ENCODE measurements around the gene WLS.

DNA sequence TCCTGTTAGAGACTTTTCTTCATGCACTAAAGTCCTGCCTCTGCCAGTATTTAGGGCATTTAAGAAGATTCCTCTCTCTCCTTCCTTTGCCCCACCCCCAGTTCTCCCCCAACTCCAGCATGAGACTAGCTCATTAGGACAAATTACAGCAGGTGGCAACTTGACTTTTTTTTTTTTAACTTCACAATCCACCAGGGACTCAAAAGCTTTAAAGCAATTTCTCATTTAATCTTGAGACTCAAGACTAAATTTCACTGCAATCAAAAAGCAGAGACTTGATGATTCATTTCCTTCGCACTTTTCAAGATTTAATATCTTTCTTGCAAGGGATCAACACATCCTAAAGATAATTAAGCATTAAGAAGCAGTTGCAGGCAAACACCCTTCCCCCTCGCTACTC is 74.9 kb downstream of the WLS start:
- TF ChIP-seq EZH2 (IDR thresholded peaks at IDR 0.05; ENCODE audit: borderline replicate concordance, insufficient read depth, low read length, poor library complexity, severe bottlenecking), result no peak
- TF ChIP-seq, protein P1, sequence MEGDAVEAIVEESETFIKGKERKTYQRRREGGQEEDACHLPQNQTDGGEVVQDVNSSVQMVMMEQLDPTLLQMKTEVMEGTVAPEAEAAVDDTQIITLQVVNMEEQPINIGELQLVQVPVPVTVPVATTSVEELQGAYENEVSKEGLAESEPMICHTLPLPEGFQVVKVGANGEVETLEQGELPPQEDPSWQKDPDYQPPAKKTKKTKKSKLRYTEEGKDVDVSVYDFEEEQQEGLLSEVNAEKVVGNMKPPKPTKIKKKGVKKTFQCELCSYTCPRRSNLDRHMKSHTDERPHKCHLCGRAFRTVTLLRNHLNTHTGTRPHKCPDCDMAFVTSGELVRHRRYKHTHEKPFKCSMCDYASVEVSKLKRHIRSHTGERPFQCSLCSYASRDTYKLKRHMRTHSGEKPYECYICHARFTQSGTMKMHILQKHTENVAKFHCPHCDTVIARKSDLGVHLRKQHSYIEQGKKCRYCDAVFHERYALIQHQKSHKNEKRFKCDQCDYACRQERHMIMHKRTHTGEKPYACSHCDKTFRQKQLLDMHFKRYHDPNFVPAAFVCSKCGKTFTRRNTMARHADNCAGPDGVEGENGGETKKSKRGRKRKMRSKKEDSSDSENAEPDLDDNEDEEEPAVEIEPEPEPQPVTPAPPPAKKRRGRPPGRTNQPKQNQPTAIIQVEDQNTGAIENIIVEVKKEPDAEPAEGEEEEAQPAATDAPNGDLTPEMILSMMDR (IDR thresholded peaks at IDR 0.05; ENCODE audit: poor library complexity, severe bottlenecking), result no peak
- TF ChIP-seq SMC3 (conservative IDR thresholded peaks at IDR 0.05; ENCODE audit: poor library complexity), result no peak
- TF ChIP-seq RAD21 (conservative IDR thresholded peaks at IDR 0.05), result no peak
- TF ChIP-seq TAF1 (IDR thresholded peaks at IDR 0.05; ENCODE audit: low read depth), result no peak
- TF ChIP-seq EP300 (conservative IDR thresholded peaks at IDR 0.05; ENCODE audit: poor library complexity, severe bottlenecking), result no peak
- TF ChIP-seq, protein P2, sequence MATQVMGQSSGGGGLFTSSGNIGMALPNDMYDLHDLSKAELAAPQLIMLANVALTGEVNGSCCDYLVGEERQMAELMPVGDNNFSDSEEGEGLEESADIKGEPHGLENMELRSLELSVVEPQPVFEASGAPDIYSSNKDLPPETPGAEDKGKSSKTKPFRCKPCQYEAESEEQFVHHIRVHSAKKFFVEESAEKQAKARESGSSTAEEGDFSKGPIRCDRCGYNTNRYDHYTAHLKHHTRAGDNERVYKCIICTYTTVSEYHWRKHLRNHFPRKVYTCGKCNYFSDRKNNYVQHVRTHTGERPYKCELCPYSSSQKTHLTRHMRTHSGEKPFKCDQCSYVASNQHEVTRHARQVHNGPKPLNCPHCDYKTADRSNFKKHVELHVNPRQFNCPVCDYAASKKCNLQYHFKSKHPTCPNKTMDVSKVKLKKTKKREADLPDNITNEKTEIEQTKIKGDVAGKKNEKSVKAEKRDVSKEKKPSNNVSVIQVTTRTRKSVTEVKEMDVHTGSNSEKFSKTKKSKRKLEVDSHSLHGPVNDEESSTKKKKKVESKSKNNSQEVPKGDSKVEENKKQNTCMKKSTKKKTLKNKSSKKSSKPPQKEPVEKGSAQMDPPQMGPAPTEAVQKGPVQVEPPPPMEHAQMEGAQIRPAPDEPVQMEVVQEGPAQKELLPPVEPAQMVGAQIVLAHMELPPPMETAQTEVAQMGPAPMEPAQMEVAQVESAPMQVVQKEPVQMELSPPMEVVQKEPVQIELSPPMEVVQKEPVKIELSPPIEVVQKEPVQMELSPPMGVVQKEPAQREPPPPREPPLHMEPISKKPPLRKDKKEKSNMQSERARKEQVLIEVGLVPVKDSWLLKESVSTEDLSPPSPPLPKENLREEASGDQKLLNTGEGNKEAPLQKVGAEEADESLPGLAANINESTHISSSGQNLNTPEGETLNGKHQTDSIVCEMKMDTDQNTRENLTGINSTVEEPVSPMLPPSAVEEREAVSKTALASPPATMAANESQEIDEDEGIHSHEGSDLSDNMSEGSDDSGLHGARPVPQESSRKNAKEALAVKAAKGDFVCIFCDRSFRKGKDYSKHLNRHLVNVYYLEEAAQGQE (IDR thresholded peaks at IDR 0.05; ENCODE audit: borderline replicate concordance), result no peak
- TF ChIP-seq POLR2AphosphoS5 (IDR thresholded peaks at IDR 0.05), result no peak
- TF ChIP-seq MXI1 (conservative IDR thresholded peaks at IDR 0.05; ENCODE audit: poor library complexity, severe bottlenecking), result no peak

Measured in neural cell (in vitro differentiated cells).